Astrocyte (in vitro differentiated cells and primary cell): ENCODE data around the gene OPN1SW. TPM values are rescaled to one million over a fixed set of nuclear protein-coding genes. Genes with fewer than 3 reads are reported as not detected.

Experiments used
- DNase-seq: peaks from one replicate; pipeline ENCODE4 v3.0.0-alpha.2; 2010; ENCODE audit warnings: low read depth
- FAIRE-seq: peaks from 2 replicates; lab custom pipeline; 2011; peaks lifted over from hg19 to GRCh38; lab: Jason Lieb, UNC
- H2AFZ ChIP-seq: 2 replicates; pipeline ENCODE4 v1.6.0; 2012; ENCODE audit warnings: low read depth, low read length, inconsistent platforms
- H3K27ac ChIP-seq: 2 replicates; pipeline ENCODE4 v1.5.1; 2011; ENCODE audit warnings: low read depth, low read length, inconsistent platforms
- H3K27me3 ChIP-seq: 2 replicates; pipeline ENCODE4 v1.6.0; 2011; ENCODE audit warnings: low read length, inconsistent platforms; ENCODE audit not compliant: insufficient read depth
- H3K36me3 ChIP-seq: 2 replicates; pipeline ENCODE4 v1.5.1; 2011; ENCODE audit warnings: low read length, inconsistent platforms; ENCODE audit not compliant: insufficient read depth
- H3K4me1 ChIP-seq: 2 replicates; pipeline ENCODE4 v1.5.1; 2011; ENCODE audit warnings: low read length, inconsistent platforms; ENCODE audit not compliant: insufficient read depth
- H3K4me2 ChIP-seq: 2 replicates; pipeline ENCODE4 v1.6.0; 2012; ENCODE audit warnings: low read length, inconsistent platforms
- H3K4me3 ChIP-seq: 2 replicates; pipeline ENCODE4 v1.5.1; 2011; ENCODE audit warnings: low read depth, mild to moderate bottlenecking, low read length, inconsistent platforms; ENCODE audit not compliant: insufficient read depth
- H3K79me2 ChIP-seq: 2 replicates; pipeline ENCODE4 v1.6.0; 2012; ENCODE audit warnings: mild to moderate bottlenecking, low read length, inconsistent platforms; ENCODE audit not compliant: insufficient read depth
- H3K9ac ChIP-seq: 2 replicates; pipeline ENCODE4 v1.6.0; 2012; ENCODE audit warnings: mild to moderate bottlenecking, low read length, inconsistent platforms
- H3K9me3 ChIP-seq: 2 replicates; pipeline ENCODE4 v1.5.1; 2012; ENCODE audit warnings: low read depth, mild to moderate bottlenecking, low read length, inconsistent platforms; ENCODE audit not compliant: insufficient read depth
- H4K20me1 ChIP-seq: 2 replicates; pipeline ENCODE4 v1.6.0; 2012; ENCODE audit warnings: low read length, inconsistent platforms; ENCODE audit not compliant: insufficient read depth
- H3K27ac Mint-ChIP-seq: one replicate; pipeline ENCODE4 v1.8.0; 2021; ENCODE audit warnings: mild to moderate bottlenecking, mixed read lengths; ENCODE audit not compliant: unreplicated experiment
- H3K27me3 Mint-ChIP-seq: one replicate; pipeline ENCODE4 v1.8.0; 2021; ENCODE audit warnings: low read depth, mixed read lengths; ENCODE audit not compliant: unreplicated experiment
- H3K36me3 Mint-ChIP-seq: one replicate; pipeline ENCODE4 v1.8.0; 2021; ENCODE audit warnings: low read depth, mixed read lengths; ENCODE audit not compliant: unreplicated experiment
- H3K4me1 Mint-ChIP-seq: one replicate; pipeline ENCODE4 v1.8.0; 2021; ENCODE audit warnings: low read depth, mixed read lengths; ENCODE audit not compliant: unreplicated experiment
- H3K4me3 Mint-ChIP-seq: one replicate; pipeline ENCODE4 v1.8.0; 2021; ENCODE audit warnings: mild to moderate bottlenecking, moderate library complexity, mixed read lengths; ENCODE audit not compliant: unreplicated experiment
- H3K9me3 Mint-ChIP-seq: one replicate; pipeline ENCODE4 v1.8.0; 2021; ENCODE audit warnings: mild to moderate bottlenecking, mixed read lengths; ENCODE audit not compliant: unreplicated experiment
- EZH2 ChIP-seq: IDR thresholded peaks from 2 replicates; pipeline ENCODE4 v1.6.1; 2012; ENCODE audit warnings: mild to moderate bottlenecking, low read length, inconsistent platforms; ENCODE audit not compliant: insufficient read depth
- total RNA-seq: library from RNA; stranded (reverse); gene quantifications from 2 replicates; pipeline ENCODE4 v1.2.1, GENCODE V29; 2021
- TF ChIP-seq, protein P1 (sequence below): IDR thresholded peaks from 2 replicates; pipeline ENCODE4 v1.5.1; 2011; ENCODE audit warnings: low read depth, mild to moderate bottlenecking, inconsistent platforms, low read length, moderate library complexity; ENCODE audit not compliant: insufficient read depth

Gene OPN1SW
- total RNA-seq, 1 donor from 2014 or later: not detected

GRCh38 chr7:128739048-128739962 is 36.3 kb downstream of the OPN1SW start, which contains the start of gene CALU:
Gene CALU (plus strand): TSS chr7:128739359. CDS start chr7:128748584, 9,225 bp downstream.
- peaks cover 34% of the 10 kb centered on the region for H3K4me1 Mint-ChIP-seq
- H3K36me3 Mint-ChIP-seq: peaks cover 8% of the 10 kb centered on the region
- H3K9me3 Mint-ChIP-seq: peaks cover 5% of the 10 kb centered on the region
- peak; percentile 95 for DNase-seq
- Histone ChIP-seq H3K4me1 (peaks cover 33% of the 10 kb centered on the region), H2AFZ (peak within 1 kb of the TSS; percentile 58), H3K36me3 (peaks cover 2% of the 10 kb centered on the region), H3K27me3 (no peaks in the 10 kb centered on the region), H3K9ac (peak within 1 kb of the TSS; percentile 99), H3K4me2 (peak within 1 kb of the TSS; percentile 88), H4K20me1 (peaks cover 48% of the 10 kb centered on the region), H3K4me3 (peak within 1 kb of the TSS; percentile 100), H3K27ac (peak within 1 kb of the TSS; percentile 96), H3K9me3 (no peaks in the 10 kb centered on the region), H3K79me2 (peaks cover 52% of the 10 kb centered on the region)
- H3K27me3 Mint-ChIP-seq: peaks cover 2% of the 10 kb centered on the region
- H3K27ac Mint-ChIP-seq: peak within 1 kb of the TSS; percentile 98
- H3K4me3 Mint-ChIP-seq: peak within 1 kb of the TSS; percentile 99
- TF ChIP-seq EZH2: no peak
- TF ChIP-seq, protein P1, sequence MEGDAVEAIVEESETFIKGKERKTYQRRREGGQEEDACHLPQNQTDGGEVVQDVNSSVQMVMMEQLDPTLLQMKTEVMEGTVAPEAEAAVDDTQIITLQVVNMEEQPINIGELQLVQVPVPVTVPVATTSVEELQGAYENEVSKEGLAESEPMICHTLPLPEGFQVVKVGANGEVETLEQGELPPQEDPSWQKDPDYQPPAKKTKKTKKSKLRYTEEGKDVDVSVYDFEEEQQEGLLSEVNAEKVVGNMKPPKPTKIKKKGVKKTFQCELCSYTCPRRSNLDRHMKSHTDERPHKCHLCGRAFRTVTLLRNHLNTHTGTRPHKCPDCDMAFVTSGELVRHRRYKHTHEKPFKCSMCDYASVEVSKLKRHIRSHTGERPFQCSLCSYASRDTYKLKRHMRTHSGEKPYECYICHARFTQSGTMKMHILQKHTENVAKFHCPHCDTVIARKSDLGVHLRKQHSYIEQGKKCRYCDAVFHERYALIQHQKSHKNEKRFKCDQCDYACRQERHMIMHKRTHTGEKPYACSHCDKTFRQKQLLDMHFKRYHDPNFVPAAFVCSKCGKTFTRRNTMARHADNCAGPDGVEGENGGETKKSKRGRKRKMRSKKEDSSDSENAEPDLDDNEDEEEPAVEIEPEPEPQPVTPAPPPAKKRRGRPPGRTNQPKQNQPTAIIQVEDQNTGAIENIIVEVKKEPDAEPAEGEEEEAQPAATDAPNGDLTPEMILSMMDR: no peak
- FAIRE-seq: no peak

- Histone ChIP-seq H4K20me1 (peaks cover 41% of the 10 kb centered on the region), H3K27ac (peak overlapping the region; percentile 96), H3K9me3 (no peaks in the 10 kb centered on the region), H3K4me2 (peak overlapping the region; percentile 88), H3K36me3 (no peaks in the 10 kb centered on the region), H3K4me1 (peaks cover 33% of the 10 kb centered on the region), H3K4me3 (peak overlapping the region; percentile 100), H3K27me3 (no peaks in the 10 kb centered on the region), H2AFZ (peak overlapping the region; percentile 58), H3K9ac (peak overlapping the region; percentile 99), H3K79me2 (peaks cover 45% of the 10 kb centered on the region)
- H3K4me1 Mint-ChIP-seq: peaks cover 29% of the 10 kb centered on the region
- H3K36me3 Mint-ChIP-seq: peaks cover 7% of the 10 kb centered on the region
- no peak for FAIRE-seq
- H3K9me3 Mint-ChIP-seq: peaks cover 5% of the 10 kb centered on the region
- peak overlapping the region; percentile 83 for H3K4me3 Mint-ChIP-seq
- TF ChIP-seq, protein P1: no peak
- no peak for TF ChIP-seq EZH2
- peak overlapping the region; percentile 98 for H3K27ac Mint-ChIP-seq
- DNase-seq: no peak
- peaks cover 2% of the 10 kb centered on the region for H3K27me3 Mint-ChIP-seq
Observed at GRCh38 chr7:128738570-128739047, 37.0 kb downstream of the OPN1SW start.
